Psoas muscle (tissue), 8 donors: ENCODE measurements around the gene PLA2G12B. TPM values are rescaled to one million over a fixed set of nuclear protein-coding genes. Genes with fewer than 3 reads are reported as not detected.

Experiments
- ATAC-seq, 4 donors: fragments of 200-7000 bp; cut with Tn5 transposase; one replicate each; pipeline ENCODE4 v1.9.1; 2020; ENCODE audit warnings: moderate library complexity in 3 of 4, mild to moderate bottlenecking in 2 of 4
- DNase-seq, 2 donors: peaks; one replicate each; pipeline ENCODE4 v3.0.0-alpha.2; 2020
- H3K27ac ChIP-seq: fragments of 200-600 bp; one replicate; pipeline ENCODE4 v1.8.0; 2022
- H3K27me3 ChIP-seq, 3 donors: fragments of 200-600 bp in 1 of 3; one replicate each; pipeline versions ENCODE4 v1.6.1 to v1.8.0; 2013 to 2022; ENCODE audit warnings: low read length in 2 of 3, mild to moderate bottlenecking in 2 of 3, moderate library complexity in 1 of 3; ENCODE audit not compliant: insufficient read depth in 3 of 3
- H3K36me3 ChIP-seq, 2 donors: fragments of 200-600 bp in 1 of 2; one replicate each; pipeline versions ENCODE4 v1.6.1 to v1.8.0; 2013 to 2022; ENCODE audit warnings: low read depth in 1 of 2, mild to moderate bottlenecking in 1 of 2, moderate library complexity in 1 of 2; ENCODE audit not compliant: insufficient read depth in 1 of 2
- H3K4me1 ChIP-seq: fragments of 200-600 bp; one replicate; pipeline ENCODE4 v1.8.0; 2022
- H3K4me3 ChIP-seq: fragments of 200-600 bp; one replicate; pipeline ENCODE4 v1.8.0; 2022; ENCODE audit warnings: mild to moderate bottlenecking
- H3K9me3 ChIP-seq: fragments of 200-600 bp; one replicate; pipeline ENCODE4 v1.8.0; 2022
- WGBS, 3 donors: extraction: QIAGEN DNeasy Blood & Tissue Kit; methylation state at CpG; one replicate each; pipeline versions ENCODE4 v1.1.6 to v1.1.7; 2013; 5-methylcytosine and 5-hydroxymethylcytosine counted together
- intact Hi-C, 2 donors: fragments of 100-400 bp; cut with DNase I; formaldehyde crosslinking; loops; one replicate each; pipeline versions ENCODE4 v1.11.0 to v1.14.2; 2022
- polyA plus RNA-seq, 3 donors: library from polyadenylated mRNA; stranded (reverse); fragments of 200-250 nt; gene quantifications; one replicate each; pipeline ENCODE4 v1.2.3, GENCODE V29; 2013
- total RNA-seq, 4 donors: library from RNA; stranded (reverse); fragmentation: NEBNext Ultra II Directional in 2 of 4; extraction: Animal tissue kit (Norgen Biotek cat#: 25700) in 2 of 4; gene quantifications; one replicate each; pipeline versions ENCODE4 v1.2.1 to v1.2.4, GENCODE V29; 2021 to 2023
- TF ChIP-seq, protein P1 (sequence below): fragments of 200-600 bp; IDR thresholded peaks from one replicate; pipeline ENCODE4 v1.8.0; 2022; ENCODE audit warnings: antibody characterized with exemption
- donor health status: healthy with polysubstance abuse.
- donor health status: DM: no; HTN: no; CAD: no; lungs with moderate emphysema.
- donor health status: Bipolar disorder and iron deficiency.
- donor health status: healthy.
- donor health status: DM: yes; HTN: yes; CAD: no.
- donor health status: DM: no; HTN: no; CAD: no.
- donor health status: DM: no; HTN: no; CAD: no.
- donor health status: DM: yes; HTN: yes; CAD: no.

Gene PLA2G12B
- total and polyA plus RNA-seq, 7 donors = 0.10 to 0.22 TPM; not detected in 5

GRCh38 chr10:72887043-72887442, 67.6 kb downstream of the PLA2G12B start:
- Histone ChIP-seq H3K4me1 (no peaks in the 10 kb centered on the region), H3K27ac (no peak overlapping the region), H3K36me3 (peaks cover 4 to 54% of the 10 kb centered on the region in 2 donors), H3K4me3 (no peak overlapping the region), H3K9me3 (no peaks in the 10 kb centered on the region), H3K27me3 (no peaks in the 10 kb centered on the region)
- DNase-seq (no peak), ATAC-seq (no peak)
- TF ChIP-seq, protein P1, sequence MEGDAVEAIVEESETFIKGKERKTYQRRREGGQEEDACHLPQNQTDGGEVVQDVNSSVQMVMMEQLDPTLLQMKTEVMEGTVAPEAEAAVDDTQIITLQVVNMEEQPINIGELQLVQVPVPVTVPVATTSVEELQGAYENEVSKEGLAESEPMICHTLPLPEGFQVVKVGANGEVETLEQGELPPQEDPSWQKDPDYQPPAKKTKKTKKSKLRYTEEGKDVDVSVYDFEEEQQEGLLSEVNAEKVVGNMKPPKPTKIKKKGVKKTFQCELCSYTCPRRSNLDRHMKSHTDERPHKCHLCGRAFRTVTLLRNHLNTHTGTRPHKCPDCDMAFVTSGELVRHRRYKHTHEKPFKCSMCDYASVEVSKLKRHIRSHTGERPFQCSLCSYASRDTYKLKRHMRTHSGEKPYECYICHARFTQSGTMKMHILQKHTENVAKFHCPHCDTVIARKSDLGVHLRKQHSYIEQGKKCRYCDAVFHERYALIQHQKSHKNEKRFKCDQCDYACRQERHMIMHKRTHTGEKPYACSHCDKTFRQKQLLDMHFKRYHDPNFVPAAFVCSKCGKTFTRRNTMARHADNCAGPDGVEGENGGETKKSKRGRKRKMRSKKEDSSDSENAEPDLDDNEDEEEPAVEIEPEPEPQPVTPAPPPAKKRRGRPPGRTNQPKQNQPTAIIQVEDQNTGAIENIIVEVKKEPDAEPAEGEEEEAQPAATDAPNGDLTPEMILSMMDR = no peak
- intact Hi-C loops = no loop called here
- 42 to 50% (median 46%) methylated on average over 5 of the region's 5 CpGs for WGBS, 3 donors

DNA sequence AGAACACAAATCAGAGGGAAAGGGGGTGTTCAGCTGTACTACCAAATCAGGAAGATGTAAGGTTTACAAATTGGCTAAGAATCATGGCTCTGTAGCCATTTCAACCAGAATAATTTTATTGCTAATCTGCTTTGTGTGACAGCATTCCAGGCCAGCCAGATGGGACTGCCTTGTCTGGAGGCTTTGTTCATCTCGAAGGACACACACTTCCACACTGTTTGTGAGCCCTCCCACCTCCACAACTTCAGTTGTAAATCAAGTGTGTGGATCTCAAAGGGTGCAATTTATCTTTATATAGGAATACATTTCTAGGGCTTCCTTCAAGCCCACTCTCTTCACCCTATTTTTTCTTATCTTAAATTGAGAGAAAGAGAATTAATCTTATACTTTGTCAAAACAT, 68.0 kb downstream of the PLA2G12B start:
- intact Hi-C loops = no loop called here
- Histone ChIP-seq H3K27ac (no peak overlapping the region), H3K36me3 (peaks cover 4 to 56% of the 10 kb centered on the region in 2 donors), H3K4me3 (no peak overlapping the region), H3K27me3 (no peaks in the 10 kb centered on the region), H3K9me3 (no peaks in the 10 kb centered on the region), H3K4me1 (no peaks in the 10 kb centered on the region)
- no peak for ATAC-seq
- TF ChIP-seq, protein P1 = no peak
- 12 to 25% (median 17%) methylated on average over 1 of the region's 1 CpG for WGBS, 3 donors
- no peak for DNase-seq

DNA sequence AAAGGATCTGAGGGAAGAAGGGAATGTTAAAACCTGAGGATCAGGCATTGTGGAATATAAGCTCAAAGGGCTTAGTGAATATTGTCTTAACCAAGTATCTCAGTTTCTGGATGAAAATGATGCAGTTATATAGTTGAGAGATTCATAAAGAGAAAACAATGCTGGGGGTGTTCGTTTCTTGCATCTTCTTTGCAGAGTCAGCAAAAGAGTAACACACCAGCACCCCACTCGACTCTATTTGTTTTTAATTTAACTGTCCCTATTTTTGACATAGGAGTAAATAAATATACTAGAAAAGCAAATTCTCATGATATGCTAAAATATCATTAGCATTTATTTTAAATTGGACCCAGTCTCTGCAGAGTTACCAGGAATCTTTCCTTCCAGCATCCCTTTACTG, 68.7 kb downstream of the PLA2G12B start:
- no peak for ATAC-seq
- TF ChIP-seq, protein P1 = no peak
- Histone ChIP-seq H3K27me3 (no peaks in the 10 kb centered on the region), H3K9me3 (no peaks in the 10 kb centered on the region), H3K36me3 (peaks cover 4 to 61% of the 10 kb centered on the region in 2 donors), H3K4me3 (no peak overlapping the region), H3K4me1 (no peaks in the 10 kb centered on the region), H3K27ac (no peak overlapping the region)
- intact Hi-C loops = loop anchor here in 1 of 2 donors (1.0 kb wide), 1 partner anchor 25 kb away; no protein-coding TSS in a partner anchor
- DNase-seq = no peak
- 80 to 90% (median 84%) methylated on average over 2 of the region's 2 CpGs for WGBS, 3 donors

Other genes with a start within 250 kb of the PLA2G12B start
- gene OIT3, start 61.1 kb downstream of the PLA2G12B start, total RNA-seq = not detected
- under 1 TPM; 0.03 to 0.04 (median 0.04) TPM for gene OIT3, start 61.1 kb downstream of the PLA2G12B start, polyA plus RNA-seq
- gene P4HA1, start 142.1 kb upstream of the PLA2G12B start, total RNA-seq = 100 to 1,000 TPM in 2 of 4 donors, 10 to 100 TPM in 2; 38.1 to 205 (median 82.3) TPM
- 100 to 1,000 TPM in 1 of 3 donors, 10 to 100 TPM in 1, 1 to 10 TPM in 1; 6.2 to 262 (median 73.2) TPM for gene P4HA1, start 142.1 kb upstream of the PLA2G12B start, polyA plus RNA-seq
- gene NUDT13, start 155.6 kb upstream of the PLA2G12B start, total RNA-seq = 1 to 10 TPM; 1.1 to 3.2 (median 2.3) TPM
- 1 to 10 TPM in 2 of 3 donors, under 1 TPM in 1; 0.69 to 4.6 (median 3.7) TPM for gene NUDT13, start 155.6 kb upstream of the PLA2G12B start, polyA plus RNA-seq
- 10 to 100 TPM; 12.2 to 17.1 (median 15.0) TPM for gene ECD, start 213.2 kb upstream of the PLA2G12B start, total RNA-seq
- 10 to 100 TPM in 1 of 3 donors, 1 to 10 TPM in 2; 7.0 to 10.7 (median 8.1) TPM for gene ECD, start 213.2 kb upstream of the PLA2G12B start, polyA plus RNA-seq
- 10 to 100 TPM in 3 of 4 donors, 1 to 10 TPM in 1; 8.9 to 18.1 (median 11.8) TPM for gene FAM149B1, start 213.3 kb upstream of the PLA2G12B start, total RNA-seq
- gene FAM149B1, start 213.3 kb upstream of the PLA2G12B start, polyA plus RNA-seq = 10 to 100 TPM in 2 of 3 donors, 1 to 10 TPM in 1; 8.2 to 10.8 (median 10.2) TPM